HCT116 (cell line): ENCODE data around the gene PCDHGB4. TPM values are rescaled to one million over a fixed set of nuclear protein-coding genes. Genes with fewer than 3 reads are reported as not detected.
"Not testable (repeated sequence)": the region's sequence is repeated elsewhere in the genome, so short reads cannot be mapped to it uniquely, and the experiment has no call there.

ENCODE experiments used
- ATAC-seq: fragments of 200-7000 bp; cut with Tn5 transposase; 2 replicates; pipeline ENCODE4 v1.9.1; 2020; ENCODE audit warnings: mild to moderate bottlenecking, moderate library complexity
- BruUV-seq: library from RNA; stranded (reverse); fragments of 400-500 nt; replicated peaks from 2 replicates; lab custom pipeline; 2021; lab: Mats Ljungman, UMichigan
- CTCF ChIA-PET: fragments of 300-600 bp; sonication (Branson Sonifier 250); formaldehyde crosslinking; loops from one replicate; lab custom pipeline; 2021; ENCODE audit warnings: antibody characterized with exemption; lab: Charles Lee
- POLR2A ChIA-PET: fragments of 300-600, 350-600 bp; sonication (Branson Sonifier 250); formaldehyde crosslinking; loops from one replicate; lab custom pipeline; 2021; ENCODE audit warnings: antibody characterized with exemption; lab: Charles Lee
- RAD21 ChIA-PET, 2 experiments: fragments of 300-600 bp; sonication (Branson Sonifier 250); formaldehyde crosslinking; loops; one replicate each; lab custom pipeline; 2023; ENCODE audit warnings: low total read pairs in 2 of 2; ENCODE audit not compliant: uncharacterized antibody in 2 of 2, unreplicated experiment in 2 of 2, low non-redundant PET in 1 of 2; lab: Charles Lee
- DNase-seq: peaks from one replicate; pipeline ENCODE4 v3.0.0-alpha.2; 2010; ENCODE audit warnings: low read depth, low spot score
- H2AFZ ChIP-seq: fragments of 200-600 bp; shearing (Covaris generic), sonication (generic); 2 replicates; pipeline ENCODE4 v1.6.1; 2017; ENCODE audit warnings: low read depth, mixed run types, mixed read lengths, antibody characterized with exemption, low read length; ENCODE audit not compliant: poor library complexity, severe bottlenecking
- H3K27ac ChIP-seq: 2 replicates; pipeline ENCODE4 v1.5.1; 2012; ENCODE audit warnings: low read depth, low read length
- H3K27me3 ChIP-seq: fragments of 200-600 bp; sonication (generic); 2 replicates; pipeline ENCODE4 v1.6.1; 2016; ENCODE audit warnings: mixed run types, low read length, mixed read lengths; ENCODE audit not compliant: insufficient read depth
- H3K36me3 ChIP-seq, 2 experiments: fragments of 200-500 bp in 1 of 2; fragments of 200-600 bp in 1 of 2; sonication (Bioruptor generic) in 1 of 2; sonication (generic) in 1 of 2; 2 replicates each; pipeline versions ENCODE4 v1.5.1 to v1.6.1; 2014 to 2016; ENCODE audit warnings: low read length in 2 of 2, inconsistent platforms in 1 of 2, mixed read lengths in 1 of 2, mixed run types in 1 of 2; ENCODE audit not compliant: insufficient read depth in 2 of 2, control insufficient read depth in 1 of 2
- H3K4me1 ChIP-seq, 2 experiments: fragments of 200-600 bp in 1 of 2; sonication (generic) in 1 of 2; 2 replicates each; pipeline versions ENCODE4 v1.5.1 to v1.6.1; 2012 to 2017; ENCODE audit warnings: low read length in 2 of 2, inconsistent platforms in 1 of 2, mild to moderate bottlenecking in 1 of 2, mixed read lengths in 1 of 2, mixed run types in 1 of 2, moderate library complexity in 1 of 2; ENCODE audit not compliant: insufficient read depth in 2 of 2, control insufficient read depth in 1 of 2
- H3K4me2 ChIP-seq: fragments of 200-600 bp; sonication (generic); 2 replicates; pipeline ENCODE4 v1.6.1; 2017; ENCODE audit warnings: mixed run types, low read length, mixed read lengths
- H3K4me3 ChIP-seq, 2 experiments: fragments of 200-600 bp in 1 of 2; sonication (generic) in 1 of 2; replicated peaks in 1 of 2; 2 replicates each; pipeline ENCODE4 v1.5.1; 2011 to 2016; ENCODE audit warnings: low read length in 2 of 2, control low read depth in 1 of 2, low read depth in 1 of 2, mild to moderate bottlenecking in 1 of 2, mixed read lengths in 1 of 2, mixed run types in 1 of 2
- H3K79me2 ChIP-seq: fragments of 200-600 bp; sonication (generic); 2 replicates; pipeline ENCODE4 v1.6.1; 2017; ENCODE audit warnings: mild to moderate bottlenecking, mixed run types, low read length, moderate library complexity, mixed read lengths; ENCODE audit not compliant: insufficient read depth
- H3K9ac ChIP-seq: fragments of 200-600 bp; sonication (generic); 2 replicates; pipeline ENCODE4 v1.6.1; 2016; ENCODE audit warnings: low read length, mixed read lengths
- H3K9me2 ChIP-seq: fragments of 200-600 bp; sonication (generic), shearing (Covaris generic); 2 replicates; pipeline ENCODE4 v1.6.1; 2017; ENCODE audit warnings: mixed run types, mild to moderate bottlenecking, moderate library complexity; ENCODE audit not compliant: insufficient read depth
- H3K9me3 ChIP-seq, 2 experiments: fragments of 200-500 bp in 1 of 2; fragments of 200-600 bp in 1 of 2; sonication (Bioruptor generic) in 1 of 2; sonication (generic) in 1 of 2; 2 replicates each; pipeline ENCODE4 v1.6.1; 2014 to 2017; ENCODE audit warnings: low read length in 2 of 2, mixed read lengths in 2 of 2, inconsistent platforms in 1 of 2, low read depth in 1 of 2, mild to moderate bottlenecking in 1 of 2, mixed run types in 1 of 2, moderate library complexity in 1 of 2; ENCODE audit not compliant: control insufficient read depth in 1 of 2, insufficient read depth in 1 of 2
- H4K20me1 ChIP-seq: fragments of 200-600 bp; sonication (generic), shearing (Covaris generic); 2 replicates; pipeline ENCODE4 v1.6.1; 2017; ENCODE audit warnings: mixed run types, mild to moderate bottlenecking, moderate library complexity; ENCODE audit not compliant: insufficient read depth
- EGR1 ChIP-seq: IDR thresholded peaks from 2 replicates; pipeline ENCODE4 v1.6.1; 2012; ENCODE audit warnings: low read depth
- YY1 ChIP-seq: IDR thresholded peaks from 2 replicates; pipeline ENCODE4 v1.6.1; 2011; ENCODE audit warnings: low read length, low read depth, moderate library complexity, mild to moderate bottlenecking; ENCODE audit not compliant: insufficient replicate concordance; ENCODE audit errors: extremely low read depth
- intact Hi-C: fragments of 100-400 bp; cut with micrococcal nuclease; formaldehyde crosslinking; loops from 2 replicates; pipeline ENCODE4 v1.10.0; 2022
- total RNA-seq: library from RNA; stranded (reverse); gene quantifications from one replicate; pipeline ENCODE4 v1.2.1, GENCODE V29; 2021; ENCODE audit not compliant: unreplicated experiment
- TF ChIP-seq, protein P1 (sequence below), 3 experiments: fragments of 200-600 bp in 1 of 3; sonication (generic) in 1 of 3; IDR thresholded peaks in 2 of 3; conservative IDR thresholded peaks in 1 of 3; 2 replicates each; pipeline ENCODE4 v1.5.1; 2012 to 2017; ENCODE audit warnings: low read depth in 2 of 3, low read length in 2 of 3, antibody characterized with exemption in 1 of 3, borderline replicate concordance in 1 of 3, control low read depth in 1 of 3, mild to moderate bottlenecking in 1 of 3, mixed read lengths in 1 of 3, mixed run types in 1 of 3, moderate library complexity in 1 of 3; ENCODE audit not compliant: insufficient read depth in 1 of 3

PCDHGB4 gene
- total RNA-seq, 1 experiment from 2014 or later, result not detected

GRCh38 chr5:141374627-141375026 is 12.9 kb upstream of the PCDHGB4 start:
- no peak for DNase-seq
- no peak overlapping the region for H3K4me2 ChIP-seq
- TF ChIP-seq EGR1 (no peak), YY1 (no peak)
- TF ChIP-seq, all 23 proteins: peak for 0
- CTCF ChIA-PET, result no interaction called here
- Histone ChIP-seq H3K9ac (no peak overlapping the region), H3K9me3 (peaks cover 0 to 12% of the 10 kb centered on the region in 2 experiments; a peak in 2 of 4 replicates), H4K20me1 (no peaks in the 10 kb centered on the region), H3K36me3 (no peaks in the 10 kb centered on the region), H3K9me2 (no peaks in the 10 kb centered on the region), H3K79me2 (no peaks in the 10 kb centered on the region), H2AFZ (no peak overlapping the region), H3K4me1 (no peaks in the 10 kb centered on the region), H3K4me3 (no peak overlapping the region), H3K27ac (no peak overlapping the region), H3K27me3 (no peaks in the 10 kb centered on the region)
- POLR2A ChIA-PET, result no interaction called here
- ATAC-seq, result no peak
- RAD21 ChIA-PET, result no interaction called here
- intact Hi-C loops, result no loop called here
- BruUV-seq, result no TSS peak

GRCh38 chr5:141375444-141376155 is 11.9 kb upstream of the PCDHGB4 start:
- H3K79me2 ChIP-seq, H3K9me2 ChIP-seq, H3K4me2 ChIP-seq, POLR2A ChIA-PET, BruUV-seq, DNase-seq, H3K9ac ChIP-seq, ATAC-seq, intact Hi-C loops, H3K9me3 ChIP-seq, H3K36me3 ChIP-seq, H4K20me1 ChIP-seq, RAD21 ChIA-PET, H3K27ac ChIP-seq, H3K4me1 ChIP-seq, H2AFZ ChIP-seq, H3K27me3 ChIP-seq, H3K4me3 ChIP-seq, CTCF ChIA-PET: not testable (repeated sequence)
- TF ChIP-seq, protein P1, sequence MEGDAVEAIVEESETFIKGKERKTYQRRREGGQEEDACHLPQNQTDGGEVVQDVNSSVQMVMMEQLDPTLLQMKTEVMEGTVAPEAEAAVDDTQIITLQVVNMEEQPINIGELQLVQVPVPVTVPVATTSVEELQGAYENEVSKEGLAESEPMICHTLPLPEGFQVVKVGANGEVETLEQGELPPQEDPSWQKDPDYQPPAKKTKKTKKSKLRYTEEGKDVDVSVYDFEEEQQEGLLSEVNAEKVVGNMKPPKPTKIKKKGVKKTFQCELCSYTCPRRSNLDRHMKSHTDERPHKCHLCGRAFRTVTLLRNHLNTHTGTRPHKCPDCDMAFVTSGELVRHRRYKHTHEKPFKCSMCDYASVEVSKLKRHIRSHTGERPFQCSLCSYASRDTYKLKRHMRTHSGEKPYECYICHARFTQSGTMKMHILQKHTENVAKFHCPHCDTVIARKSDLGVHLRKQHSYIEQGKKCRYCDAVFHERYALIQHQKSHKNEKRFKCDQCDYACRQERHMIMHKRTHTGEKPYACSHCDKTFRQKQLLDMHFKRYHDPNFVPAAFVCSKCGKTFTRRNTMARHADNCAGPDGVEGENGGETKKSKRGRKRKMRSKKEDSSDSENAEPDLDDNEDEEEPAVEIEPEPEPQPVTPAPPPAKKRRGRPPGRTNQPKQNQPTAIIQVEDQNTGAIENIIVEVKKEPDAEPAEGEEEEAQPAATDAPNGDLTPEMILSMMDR (IDR thresholded peaks at IDR 0.05 in 2 of 3, conservative IDR thresholded peaks at IDR 0.05 in 1 of 3; ENCODE audit: borderline replicate concordance in 1 of 3, insufficient read depth in 1 of 3, low read depth in 2 of 3, low read length in 2 of 3), result peak in 1 of 3 experiments; percentile 21; a peak in 1 of 6 replicates
